CD14-positive monocyte (primary cell): ENCODE data around the gene ANKRD30A. TPM values are rescaled to one million over a fixed set of nuclear protein-coding genes. Genes with fewer than 3 reads are reported as not detected.

Experiments used
- DNase-seq, 3 donors: peaks; one replicate each; pipeline ENCODE4 v3.0.0-alpha.2; 2011 to 2022
- H2AFZ ChIP-seq: 2 replicates; pipeline ENCODE4 v1.6.0; 2012; ENCODE audit warnings: mild to moderate bottlenecking, low read depth, low read length, inconsistent platforms; ENCODE audit not compliant: insufficient read depth, poor library complexity, severe bottlenecking
- H3K27ac ChIP-seq, 2 donors: 1 replicate in 1 of 2; 2 replicates in 1 of 2; pipeline ENCODE4 v1.5.1; 2012 to 2013; ENCODE audit warnings: low read length in 2 of 2, control low read depth in 1 of 2, inconsistent platforms in 1 of 2, low read depth in 1 of 2, mild to moderate bottlenecking in 1 of 2
- H3K27me3 ChIP-seq, 2 donors: one replicate each; pipeline versions ENCODE4 v1.6.0 to v1.6.1; 2011 to 2013; ENCODE audit warnings: low read length in 2 of 2; ENCODE audit not compliant: control insufficient read depth in 2 of 2, insufficient read depth in 2 of 2
- H3K36me3 ChIP-seq, 2 donors: replicated peaks in 1 of 2; 1 replicate in 1 of 2; 2 replicates in 1 of 2; pipeline versions ENCODE4 v1.5.1 to v1.6.1; 2012 to 2013; ENCODE audit warnings: low read length in 2 of 2, control low read depth in 1 of 2, inconsistent platforms in 1 of 2, mild to moderate bottlenecking in 1 of 2; ENCODE audit not compliant: insufficient read depth in 2 of 2, control insufficient read depth in 1 of 2
- H3K4me1 ChIP-seq, 2 donors: 1 replicate in 1 of 2; 2 replicates in 1 of 2; pipeline versions ENCODE4 v1.5.1 to v1.6.1; 2012 to 2013; ENCODE audit warnings: low read length in 2 of 2, control low read depth in 1 of 2, inconsistent platforms in 1 of 2, mild to moderate bottlenecking in 1 of 2, moderate library complexity in 1 of 2; ENCODE audit not compliant: insufficient read depth in 2 of 2, control insufficient read depth in 1 of 2
- H3K4me2 ChIP-seq: replicated peaks from 2 replicates; pipeline ENCODE3; 2012; ENCODE audit warnings: low read length, moderate library complexity, mild to moderate bottlenecking; ENCODE audit not compliant: poor library complexity, severe bottlenecking; ENCODE audit errors: extremely low read depth
- H3K4me3 ChIP-seq, 3 experiments: fragments of 200-600 bp in 1 of 3; sonication (generic) in 1 of 3; replicated peaks in 1 of 3; 1 replicate in 2 of 3; 2 replicates in 1 of 3; pipeline ENCODE4 v1.5.1; 2011 to 2013; ENCODE audit warnings: low read length in 3 of 3, mild to moderate bottlenecking in 3 of 3, control low read depth in 2 of 3, low read depth in 2 of 3, inconsistent platforms in 1 of 3, moderate library complexity in 1 of 3
- H3K79me2 ChIP-seq: 2 replicates; pipeline ENCODE4 v1.6.0; 2012; ENCODE audit warnings: mild to moderate bottlenecking, control low read depth, inconsistent platforms, low read length, moderate library complexity; ENCODE audit not compliant: insufficient read depth
- H3K9ac ChIP-seq: 2 replicates; pipeline ENCODE4 v1.6.0; 2017; ENCODE audit warnings: low read length, mild to moderate bottlenecking; ENCODE audit not compliant: insufficient read depth, poor library complexity, severe bottlenecking
- H3K9me3 ChIP-seq, 2 donors: replicated peaks in 1 of 2; 1 replicate in 1 of 2; 2 replicates in 1 of 2; pipeline versions ENCODE4 v1.5.1 to v1.6.1; 2012 to 2013; ENCODE audit warnings: low read length in 2 of 2, control low read depth in 1 of 2; ENCODE audit not compliant: control insufficient read depth in 1 of 2, insufficient read depth in 1 of 2
- H4K20me1 ChIP-seq: 2 replicates; pipeline ENCODE4 v1.6.0; 2012; ENCODE audit warnings: mild to moderate bottlenecking, low read length, control low read depth, moderate library complexity; ENCODE audit not compliant: insufficient read depth
- H3K27ac Mint-ChIP-seq, 7 donors: one replicate each; pipeline ENCODE4 v1.8.0; 2020; ENCODE audit warnings: mild to moderate bottlenecking in 7 of 7, mixed read lengths in 7 of 7, moderate library complexity in 6 of 7, inconsistent platforms in 2 of 7
- H3K27me3 Mint-ChIP-seq, 3 donors: one replicate each; pipeline ENCODE4 v1.8.0; 2021 to 2022; ENCODE audit warnings: low read depth in 3 of 3, mild to moderate bottlenecking in 3 of 3, mixed read lengths in 3 of 3, moderate library complexity in 3 of 3, inconsistent platforms in 1 of 3
- H3K36me3 Mint-ChIP-seq, 2 donors: one replicate each; pipeline ENCODE4 v1.8.0; 2020; ENCODE audit warnings: mixed read lengths in 2 of 2, inconsistent platforms in 1 of 2, mild to moderate bottlenecking in 1 of 2
- H3K4me1 Mint-ChIP-seq: one replicate; pipeline ENCODE4 v1.8.0; 2020; ENCODE audit warnings: mild to moderate bottlenecking, mixed read lengths
- H3K4me3 Mint-ChIP-seq, 2 donors: one replicate each; pipeline ENCODE4 v1.8.0; 2020; ENCODE audit warnings: mild to moderate bottlenecking in 2 of 2, mixed read lengths in 2 of 2, moderate library complexity in 1 of 2
- H3K9me3 Mint-ChIP-seq, 7 donors: one replicate each; pipeline ENCODE4 v1.8.0; 2020 to 2022; ENCODE audit warnings: mixed read lengths in 7 of 7, mild to moderate bottlenecking in 6 of 7, moderate library complexity in 6 of 7, inconsistent platforms in 2 of 7
- CTCF ChIP-seq: fragments of 200-600 bp; IDR thresholded peaks from one replicate; pipeline ENCODE4 v1.8.0; 2022; ENCODE audit warnings: antibody characterized with exemption, mild to moderate bottlenecking
- WGBS: methylation state at CpG from one replicate; pipeline ENCODE4 v1.1.5; 2013; ENCODE audit warnings: missing lambda C conversion rate; ENCODE audit not compliant: insufficient coverage; 5-methylcytosine and 5-hydroxymethylcytosine counted together
- intact Hi-C, 2 donors: fragments of 100-400 bp; cut with micrococcal nuclease; formaldehyde crosslinking; loops; one replicate each; pipeline versions ENCODE4 v1.15.0 to v1.15.1; 2023
- polyA plus RNA-seq, 3 donors: library from polyadenylated mRNA; depleted of rRNA in 1 of 3; unstranded in 2 of 3; stranded (reverse) in 1 of 3; fragments of 300-500 nt in 2 of 3; fragments of >200 nt in 1 of 3; fragmentation: Illumina TruSeq in 2 of 3; gene quantifications; 1 replicate in 2 of 3; 2 replicates in 1 of 3; pipeline ENCODE4 v1.2.3, GENCODE V29; 2012 to 2021

The ANKRD30A gene
- polyA plus RNA-seq, 3 donors: not detected

GRCh38 chr10:37381271-37381670 lies 255.9 kb downstream of the ANKRD30A start:
- H2AFZ ChIP-seq: no peak overlapping the region
- H3K4me1 ChIP-seq: no peaks in the 10 kb centered on the region
- TF ChIP-seq CTCF: no peak
- Mint-ChIP-seq H3K4me1 (no peaks in the 10 kb centered on the region), H3K27ac (no peak overlapping the region), H3K27me3 (peaks cover 0 to 1% (median 0%) of the 10 kb centered on the region in 3 donors), H3K4me3 (no peak overlapping the region), H3K36me3 (no peaks in the 10 kb centered on the region), H3K9me3 (peaks cover 7 to 53% (median 18%) of the 10 kb centered on the region in 7 donors)
- no peak overlapping the region for H3K4me3 ChIP-seq
- no peak overlapping the region for H3K27ac ChIP-seq
- intact Hi-C loops: no loop called here
- H3K9ac ChIP-seq: no peak overlapping the region
- H4K20me1 ChIP-seq: no peaks in the 10 kb centered on the region
- H3K9me3 ChIP-seq: peaks cover 45 to 60% of the 10 kb centered on the region in 2 donors
- no peak for DNase-seq
- H3K4me2 ChIP-seq: no peak overlapping the region
- no peaks in the 10 kb centered on the region for H3K27me3 ChIP-seq
- 100% methylated on average over 2 of the region's 3 CpGs for WGBS
- no peaks in the 10 kb centered on the region for H3K79me2 ChIP-seq
- no peaks in the 10 kb centered on the region for H3K36me3 ChIP-seq

DNA sequence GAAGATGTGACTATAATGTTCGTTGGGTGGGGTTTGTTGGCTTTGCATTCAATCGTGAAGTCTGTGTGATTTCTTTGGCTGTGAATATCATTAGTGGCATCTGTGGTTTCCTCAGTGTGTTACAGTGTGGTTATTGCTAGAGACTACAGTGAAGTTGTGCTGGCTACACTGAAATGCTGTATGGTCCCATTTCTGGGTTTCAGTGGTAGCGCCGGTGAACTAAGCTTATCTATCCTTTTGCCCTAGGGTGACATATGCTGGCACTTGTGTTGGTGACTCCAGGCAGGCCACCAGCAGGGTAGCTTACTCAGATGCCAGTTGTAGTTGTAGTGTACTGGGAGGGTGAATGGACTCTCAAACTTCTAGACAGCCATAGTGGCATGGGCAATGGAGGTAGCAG lies 259.5 kb downstream of the ANKRD30A start:
- Histone ChIP-seq H3K9me3 (peaks cover 42 to 68% of the 10 kb centered on the region in 2 donors), H3K36me3 (no peaks in the 10 kb centered on the region), H3K27ac (no peak overlapping the region), H3K9ac (no peak overlapping the region), H3K4me2 (no peak overlapping the region), H3K27me3 (no peaks in the 10 kb centered on the region), H3K79me2 (no peaks in the 10 kb centered on the region), H4K20me1 (no peaks in the 10 kb centered on the region), H3K4me3 (no peak overlapping the region), H2AFZ (no peak overlapping the region), H3K4me1 (no peaks in the 10 kb centered on the region)
- no peak overlapping the region for H3K4me3 Mint-ChIP-seq
- no peak for DNase-seq
- no peaks in the 10 kb centered on the region for H3K36me3 Mint-ChIP-seq
- no peaks in the 10 kb centered on the region for H3K4me1 Mint-ChIP-seq
- H3K27me3 Mint-ChIP-seq: peaks cover 0 to 1% (median 0%) of the 10 kb centered on the region in 3 donors
- no peak overlapping the region for H3K27ac Mint-ChIP-seq
- 89% methylated on average over 4 of the region's 4 CpGs for WGBS
- intact Hi-C loops: no loop called here
- TF ChIP-seq CTCF: no peak
- peaks cover 8 to 54% (median 23%) of the 10 kb centered on the region in 7 donors for H3K9me3 Mint-ChIP-seq
